ENCODE data around the gene SPECC1. TPM values are rescaled to one million over a fixed set of nuclear protein-coding genes. Genes with fewer than 3 reads are reported as not detected.

SPECC1 gene
- total and polyA plus RNA-seq, 2 donors: 7.6 to 9.3 TPM

DNA sequence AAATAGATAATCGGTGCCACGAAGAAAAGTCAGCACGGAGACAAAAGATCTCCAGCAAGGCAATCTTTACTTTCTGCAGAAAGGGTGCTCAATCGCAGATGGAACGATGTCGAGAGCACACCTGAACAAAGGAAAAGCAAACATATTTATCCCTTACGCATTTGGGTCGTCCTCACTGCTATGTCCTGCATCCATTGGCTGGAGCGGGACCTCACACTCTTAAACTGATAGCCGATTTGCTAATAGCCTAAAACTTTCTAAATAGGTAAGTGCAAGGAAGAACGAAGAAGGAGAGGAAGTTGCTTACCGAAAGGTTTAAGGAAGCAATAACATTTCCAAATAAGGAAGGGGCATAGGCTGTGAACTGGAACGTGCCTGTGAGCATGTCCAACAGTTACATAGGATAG lies 30.4 kb upstream of the SPECC1 start:
- Histone ChIP-seq H3K4me3 (ENCODE audit: low read length in 2 of 2) (no peak overlapping the region), H3K4me1 (ENCODE audit: control insufficient read depth in 2 of 2, insufficient read depth in 2 of 2, low read length in 2 of 2) (peaks cover 9 to 18% of the 10 kb centered on the region in 2 donors), H3K27me3 (ENCODE audit: control insufficient read depth in 2 of 2, insufficient read depth in 1 of 2, low read length in 1 of 2) (peaks cover 0 to 10% of the 10 kb centered on the region in 2 donors), H3K27ac (ENCODE audit: low read depth in 1 of 2, low read length in 1 of 2) (no peak overlapping the region), H3K36me3 (ENCODE audit: control insufficient read depth in 2 of 2, insufficient read depth in 2 of 2, low read length in 1 of 2) (peaks cover 0 to 5% of the 10 kb centered on the region in 2 donors), H3K9me3 (ENCODE audit: control insufficient read depth in 2 of 2, insufficient read depth in 1 of 2, low read length in 1 of 2) (peaks cover 1 to 7% of the 10 kb centered on the region in 2 donors)
- no peak for DNase-seq (ENCODE audit: low read depth in 6 of 9, low spot score in 9 of 9)
- 84% methylated on average over 13 of the region's 13 CpGs for WGBS

DNA sequence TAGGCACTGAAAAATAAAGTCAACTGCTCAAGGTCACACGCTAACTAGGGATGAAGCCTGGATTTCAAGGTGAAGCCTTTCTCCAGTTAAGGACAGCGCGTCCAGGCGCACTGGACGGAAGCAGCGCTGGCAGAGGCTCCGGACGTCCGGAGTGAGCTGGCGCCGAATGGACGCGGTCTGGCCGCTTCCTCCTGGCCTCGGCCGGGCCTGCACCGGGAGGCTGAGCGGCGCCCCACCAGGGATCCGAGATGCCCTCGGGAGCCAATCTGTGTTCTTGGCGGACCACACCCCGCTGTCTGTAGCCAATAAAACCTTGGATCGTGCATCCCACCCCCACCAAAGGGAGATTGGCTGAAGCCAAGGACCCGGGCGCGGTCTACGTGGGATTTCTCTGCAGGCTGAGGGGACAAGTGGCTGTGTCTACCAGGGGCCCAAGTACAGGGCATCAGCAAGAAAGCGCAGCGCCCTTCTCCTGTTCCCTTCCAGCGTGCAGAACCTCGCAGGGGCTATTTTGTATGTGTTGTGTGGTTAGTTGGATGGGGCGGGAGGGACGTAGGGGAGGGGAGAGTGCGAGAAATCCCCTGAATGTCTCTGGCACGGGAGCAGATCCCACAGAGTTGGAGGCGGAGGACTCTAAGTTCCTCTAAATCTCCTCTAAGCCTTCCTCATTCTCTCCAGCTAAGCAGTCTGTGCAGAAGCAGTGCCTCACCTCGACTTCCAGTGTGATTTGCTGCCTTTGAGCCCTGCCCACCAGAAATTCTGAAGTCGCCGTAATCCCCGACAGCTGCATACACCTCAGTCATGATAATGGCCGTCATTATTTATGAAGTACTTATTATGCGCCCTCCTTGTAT lies 29.0 kb upstream of the SPECC1 start:
- no peak for DNase-seq (ENCODE audit: low read depth in 6 of 9, low spot score in 9 of 9)
- Histone ChIP-seq H3K4me3 (ENCODE audit: low read length in 2 of 2) (no peak overlapping the region), H3K27ac (ENCODE audit: low read depth in 1 of 2, low read length in 1 of 2) (no peak overlapping the region), H3K27me3 (ENCODE audit: control insufficient read depth in 2 of 2, insufficient read depth in 1 of 2, low read length in 1 of 2) (peaks cover 0 to 10% of the 10 kb centered on the region in 2 donors), H3K9me3 (ENCODE audit: control insufficient read depth in 2 of 2, insufficient read depth in 1 of 2, low read length in 1 of 2) (peaks cover 1 to 7% of the 10 kb centered on the region in 2 donors), H3K36me3 (ENCODE audit: control insufficient read depth in 2 of 2, insufficient read depth in 2 of 2, low read length in 1 of 2) (peaks cover 0 to 3% of the 10 kb centered on the region in 2 donors), H3K4me1 (ENCODE audit: control insufficient read depth in 2 of 2, insufficient read depth in 2 of 2, low read length in 2 of 2) (peaks cover 9 to 18% of the 10 kb centered on the region in 2 donors)
- WGBS: 83% methylated on average over 43 of the region's 43 CpGs

DNA sequence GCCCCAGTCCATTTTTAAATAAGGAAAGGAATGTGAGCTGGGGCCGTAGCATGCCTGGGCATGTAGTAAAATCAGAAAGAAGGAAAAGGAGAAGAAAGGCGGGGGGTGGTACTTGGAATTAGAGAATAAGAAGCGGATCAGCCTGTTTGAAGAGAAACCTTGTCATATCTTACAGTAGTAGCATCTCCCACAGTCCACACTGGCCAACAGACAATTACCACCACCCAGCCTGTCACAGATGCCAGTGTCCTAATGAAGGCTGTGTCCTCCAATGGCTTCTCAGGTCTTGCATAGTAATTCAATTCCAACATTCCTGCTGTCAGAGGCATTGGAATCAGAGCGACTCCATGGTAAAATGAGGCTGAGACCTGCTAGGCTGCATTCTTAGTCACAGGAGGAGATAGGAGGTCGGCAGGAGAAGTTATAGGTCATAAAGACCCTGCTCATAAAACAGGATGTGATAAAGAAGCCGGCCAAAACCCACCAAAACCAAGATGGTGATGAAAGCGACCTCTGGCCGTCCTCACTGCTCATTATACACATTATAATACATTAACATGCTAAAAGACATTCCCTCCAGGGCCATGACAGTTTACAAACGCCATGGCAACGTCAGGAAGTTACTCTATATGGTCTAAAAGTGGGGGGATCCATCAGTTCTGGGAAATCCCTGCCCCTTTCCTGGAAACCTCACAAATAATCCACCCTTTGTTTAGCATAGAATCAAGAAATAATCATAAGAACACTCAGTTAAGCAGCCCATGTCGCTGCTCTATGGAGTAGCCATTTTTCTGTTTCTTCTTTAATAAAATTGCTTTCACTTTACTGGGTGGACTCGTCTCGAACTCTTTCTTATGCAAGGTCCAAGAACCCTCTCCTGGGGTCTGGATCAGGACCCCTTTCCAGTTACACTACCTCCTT lies 22.0 kb upstream of the SPECC1 start:
- no peak overlapping the region for H3K27ac ChIP-seq (ENCODE audit: low read depth in 1 of 2, low read length in 1 of 2)
- DNase-seq (ENCODE audit: low read depth in 6 of 9, low spot score in 9 of 9): no peak
- H3K4me3 ChIP-seq (ENCODE audit: low read length in 2 of 2): no peak overlapping the region
- H3K36me3 ChIP-seq (ENCODE audit: control insufficient read depth in 2 of 2, insufficient read depth in 2 of 2, low read length in 1 of 2): no peaks in the 10 kb centered on the region
- peaks cover 0 to 6% of the 10 kb centered on the region in 2 donors for H3K27me3 ChIP-seq (ENCODE audit: control insufficient read depth in 2 of 2, insufficient read depth in 1 of 2, low read length in 1 of 2)
- 90% methylated on average over 13 of the region's 13 CpGs for WGBS
- H3K4me1 ChIP-seq (ENCODE audit: control insufficient read depth in 2 of 2, insufficient read depth in 2 of 2, low read length in 2 of 2): no peaks in the 10 kb centered on the region
- H3K9me3 ChIP-seq (ENCODE audit: control insufficient read depth in 2 of 2, insufficient read depth in 1 of 2, low read length in 1 of 2): no peaks in the 10 kb centered on the region

DNA sequence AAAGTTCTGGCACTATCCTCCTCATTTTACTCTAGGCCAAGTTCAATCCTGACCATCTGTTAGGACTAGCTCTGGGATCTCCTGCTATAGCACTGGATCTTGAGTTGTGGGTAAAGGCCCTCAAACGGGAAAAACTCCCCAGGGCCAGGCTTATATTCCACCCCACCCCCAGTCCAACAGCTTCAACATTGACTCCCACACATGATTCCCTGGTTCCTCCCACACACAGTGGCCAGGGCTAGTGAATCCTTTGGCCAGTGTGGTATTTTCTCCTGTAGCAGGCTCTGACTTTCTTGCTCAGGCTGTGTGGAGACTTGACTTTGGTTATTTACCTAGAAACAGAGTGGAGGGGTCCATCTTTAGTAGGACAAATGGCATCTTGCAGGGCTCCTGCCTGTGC lies 21.3 kb upstream of the SPECC1 start:
- peaks cover 0 to 7% of the 10 kb centered on the region in 2 donors for H3K27me3 ChIP-seq (ENCODE audit: control insufficient read depth in 2 of 2, insufficient read depth in 1 of 2, low read length in 1 of 2)
- H3K27ac ChIP-seq (ENCODE audit: low read depth in 1 of 2, low read length in 1 of 2): no peak overlapping the region
- H3K9me3 ChIP-seq (ENCODE audit: control insufficient read depth in 2 of 2, insufficient read depth in 1 of 2, low read length in 1 of 2): no peaks in the 10 kb centered on the region
- WGBS: 98% methylated on average over 1 of the region's 1 CpG
- peaks cover 0 to under 1% of the 10 kb centered on the region in 2 donors for H3K4me1 ChIP-seq (ENCODE audit: control insufficient read depth in 2 of 2, insufficient read depth in 2 of 2, low read length in 2 of 2)
- H3K36me3 ChIP-seq (ENCODE audit: control insufficient read depth in 2 of 2, insufficient read depth in 2 of 2, low read length in 1 of 2): no peaks in the 10 kb centered on the region
- no peak overlapping the region for H3K4me3 ChIP-seq (ENCODE audit: low read length in 2 of 2)
- no peak for DNase-seq (ENCODE audit: low read depth in 6 of 9, low spot score in 9 of 9)

DNA sequence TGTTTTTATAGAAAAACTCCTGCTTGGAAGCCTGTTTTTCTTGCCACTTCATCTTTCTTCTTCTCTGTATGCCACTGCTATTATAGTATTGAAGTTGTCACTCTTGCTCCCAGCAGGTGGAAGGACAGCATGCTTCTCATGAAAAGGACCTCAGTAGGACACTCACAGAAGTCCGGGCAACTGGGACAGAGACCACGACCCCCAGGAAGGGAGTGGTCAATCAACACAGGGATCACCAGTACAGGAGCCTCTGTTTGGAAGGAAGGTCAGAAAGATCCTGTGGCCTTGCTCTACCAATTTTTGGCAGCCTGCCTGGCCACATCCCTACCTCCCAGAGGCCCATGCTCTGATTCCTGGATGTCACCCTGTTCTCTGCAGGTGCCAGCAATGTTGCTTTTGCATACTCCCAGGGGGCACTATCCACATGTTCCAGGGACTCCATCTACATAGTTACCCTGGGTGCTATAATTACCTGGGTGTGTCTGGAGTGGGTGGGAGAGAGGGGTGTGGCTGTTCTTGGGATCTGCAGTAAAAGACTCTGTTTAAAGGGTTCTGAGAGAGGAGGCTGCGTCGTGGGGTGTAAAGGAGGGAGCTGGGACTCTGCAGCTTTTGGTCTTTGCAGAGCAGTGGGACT lies 17.8 kb upstream of the SPECC1 start:
- H3K4me1 ChIP-seq (ENCODE audit: control insufficient read depth in 2 of 2, insufficient read depth in 2 of 2, low read length in 2 of 2): peaks cover 0 to 2% of the 10 kb centered on the region in 2 donors
- H3K9me3 ChIP-seq (ENCODE audit: control insufficient read depth in 2 of 2, insufficient read depth in 1 of 2, low read length in 1 of 2): no peaks in the 10 kb centered on the region
- WGBS: 57% methylated on average over 4 of the region's 4 CpGs
- peaks cover 0 to 10% of the 10 kb centered on the region in 2 donors for H3K27me3 ChIP-seq (ENCODE audit: control insufficient read depth in 2 of 2, insufficient read depth in 1 of 2, low read length in 1 of 2)
- H3K27ac ChIP-seq (ENCODE audit: low read depth in 1 of 2, low read length in 1 of 2): no peak overlapping the region
- no peak overlapping the region for H3K4me3 ChIP-seq (ENCODE audit: low read length in 2 of 2)
- no peak for DNase-seq (ENCODE audit: low read depth in 6 of 9, low spot score in 9 of 9)
- H3K36me3 ChIP-seq (ENCODE audit: control insufficient read depth in 2 of 2, insufficient read depth in 2 of 2, low read length in 1 of 2): no peaks in the 10 kb centered on the region

DNA sequence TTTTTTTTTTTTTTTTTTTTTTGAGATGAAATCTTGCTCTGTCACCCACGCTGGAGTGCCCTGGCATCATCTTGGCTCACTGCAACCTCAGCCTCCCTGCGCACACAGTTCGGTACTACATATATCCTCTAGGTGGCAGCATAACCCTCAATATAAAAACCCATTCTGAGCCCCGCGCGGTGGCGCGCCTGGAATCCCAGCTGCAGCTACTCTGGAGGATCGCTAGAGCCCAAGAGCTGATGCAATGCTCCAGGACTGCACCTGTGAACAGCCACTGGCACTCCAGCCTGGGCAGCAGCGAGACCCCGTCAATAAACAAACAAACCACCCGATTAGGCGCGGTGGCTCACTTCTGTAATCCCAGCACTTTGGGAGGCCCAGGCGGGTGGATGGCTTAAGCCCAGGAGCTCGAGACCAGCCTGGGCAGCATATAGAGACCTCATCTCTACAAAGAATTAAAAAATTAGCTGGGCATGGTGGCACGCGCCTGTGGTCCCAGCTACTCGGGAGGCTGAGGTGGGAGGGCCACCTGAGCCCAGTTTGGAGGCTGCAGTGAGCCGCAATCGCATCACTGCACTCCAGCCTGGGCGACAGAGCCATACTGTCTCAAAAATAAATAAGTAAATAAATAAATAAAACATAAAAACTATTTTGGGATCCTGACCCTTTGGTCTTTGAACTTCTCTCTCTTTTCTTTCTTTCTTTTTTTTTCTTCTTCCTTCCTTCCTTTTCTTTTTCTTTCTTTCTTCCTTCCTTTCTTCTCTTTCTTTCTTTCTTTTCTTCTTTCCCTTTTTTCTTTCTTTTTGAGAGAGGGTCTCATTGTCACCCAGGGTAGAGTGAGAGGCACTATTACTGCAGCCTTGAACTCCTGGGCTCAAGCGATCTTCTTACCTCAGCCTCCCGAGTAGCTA lies 16.1 kb upstream of the SPECC1 start:
- Histone ChIP-seq H3K27me3 (ENCODE audit: control insufficient read depth in 2 of 2, insufficient read depth in 1 of 2, low read length in 1 of 2) (peaks cover 0 to 10% of the 10 kb centered on the region in 2 donors), H3K9me3 (ENCODE audit: control insufficient read depth in 2 of 2, insufficient read depth in 1 of 2, low read length in 1 of 2) (no peaks in the 10 kb centered on the region), H3K4me1 (ENCODE audit: control insufficient read depth in 2 of 2, insufficient read depth in 2 of 2, low read length in 2 of 2) (peaks cover 2% of the 10 kb centered on the region in 2 donors), H3K36me3 (ENCODE audit: control insufficient read depth in 2 of 2, insufficient read depth in 2 of 2, low read length in 1 of 2) (no peaks in the 10 kb centered on the region), H3K27ac (ENCODE audit: low read depth in 1 of 2, low read length in 1 of 2) (no peak overlapping the region), H3K4me3 (ENCODE audit: low read length in 2 of 2) (no peak overlapping the region)
- WGBS: 37% methylated on average over 24 of the region's 24 CpGs
- DNase-seq (ENCODE audit: low read depth in 6 of 9, low spot score in 9 of 9): peak; percentile 61 to 89 (median 73)

DNA sequence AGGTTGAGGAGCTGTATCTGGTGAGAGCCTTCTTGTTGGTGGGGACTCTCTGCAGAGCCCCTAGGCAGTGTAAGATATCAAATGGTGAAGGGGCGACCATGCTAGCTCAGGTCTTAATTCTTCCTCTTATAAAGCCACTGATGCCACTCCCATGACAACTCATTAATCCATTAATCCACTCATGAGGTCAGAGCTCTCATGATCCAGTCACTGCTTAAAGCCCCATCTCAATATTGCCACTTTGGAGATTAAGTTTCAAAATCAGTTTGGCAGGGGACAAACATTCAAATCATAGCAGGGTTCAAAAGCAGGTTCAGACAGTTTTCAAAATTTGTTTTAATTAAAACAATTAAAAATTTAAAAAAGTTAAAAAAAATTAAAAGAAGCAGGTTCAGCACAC lies 13.1 kb upstream of the SPECC1 start:
- DNase-seq (ENCODE audit: low read depth in 6 of 9, low spot score in 9 of 9): no peak
- Histone ChIP-seq H3K4me3 (ENCODE audit: low read length in 2 of 2) (no peak overlapping the region), H3K4me1 (ENCODE audit: control insufficient read depth in 2 of 2, insufficient read depth in 2 of 2, low read length in 2 of 2) (peaks cover 2% of the 10 kb centered on the region in 2 donors), H3K36me3 (ENCODE audit: control insufficient read depth in 2 of 2, insufficient read depth in 2 of 2, low read length in 1 of 2) (no peaks in the 10 kb centered on the region), H3K27me3 (ENCODE audit: control insufficient read depth in 2 of 2, insufficient read depth in 1 of 2, low read length in 1 of 2) (peaks cover 0 to 8% of the 10 kb centered on the region in 2 donors), H3K9me3 (ENCODE audit: control insufficient read depth in 2 of 2, insufficient read depth in 1 of 2, low read length in 1 of 2) (no peaks in the 10 kb centered on the region), H3K27ac (ENCODE audit: low read depth in 1 of 2, low read length in 1 of 2) (no peak overlapping the region)
- 83% methylated on average over 1 of the region's 1 CpG for WGBS

DNA sequence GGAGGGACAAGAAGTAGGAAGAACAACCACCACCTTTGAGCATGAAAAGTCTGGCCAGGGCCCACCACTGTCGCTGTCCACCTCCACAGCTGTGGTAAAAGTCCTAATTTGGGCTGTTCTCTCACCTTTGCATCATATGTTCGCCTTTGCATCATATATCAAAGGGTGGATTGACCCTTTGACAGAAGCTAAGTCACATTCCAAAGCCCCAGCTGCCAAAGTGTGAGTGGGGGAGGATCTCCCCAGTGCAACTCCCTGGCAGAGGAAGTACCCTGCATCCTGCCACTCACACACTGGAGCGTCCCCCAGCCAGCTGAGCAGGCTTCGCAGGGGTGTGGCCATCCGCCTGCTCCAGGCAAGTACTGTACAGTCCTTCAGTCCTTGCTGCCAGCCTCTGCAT lies 12.7 kb upstream of the SPECC1 start:
- H3K9me3 ChIP-seq (ENCODE audit: control insufficient read depth in 2 of 2, insufficient read depth in 1 of 2, low read length in 1 of 2): no peaks in the 10 kb centered on the region
- 35% methylated on average over 5 of the region's 5 CpGs for WGBS
- no peak overlapping the region for H3K4me3 ChIP-seq (ENCODE audit: low read length in 2 of 2)
- peaks cover 0 to 6% of the 10 kb centered on the region in 2 donors for H3K27me3 ChIP-seq (ENCODE audit: control insufficient read depth in 2 of 2, insufficient read depth in 1 of 2, low read length in 1 of 2)
- H3K27ac ChIP-seq (ENCODE audit: low read depth in 1 of 2, low read length in 1 of 2): no peak overlapping the region
- no peaks in the 10 kb centered on the region for H3K36me3 ChIP-seq (ENCODE audit: control insufficient read depth in 2 of 2, insufficient read depth in 2 of 2, low read length in 1 of 2)
- H3K4me1 ChIP-seq (ENCODE audit: control insufficient read depth in 2 of 2, insufficient read depth in 2 of 2, low read length in 2 of 2): peaks cover 2% of the 10 kb centered on the region in 2 donors
- no peak for DNase-seq (ENCODE audit: low read depth in 6 of 9, low spot score in 9 of 9)
